Measurements from ENCODE around the gene IFIT1.
"Not testable (repeated sequence)": the region's sequence is repeated elsewhere in the genome, so short reads cannot be mapped to it uniquely, and the experiment has no call there.

IFIT1 gene

GRCh38 chr10:89391907-89392756, at the start of gene IFIT1:
Gene IFIT1, plus strand, starts transcription at chr10:89392623. Its CDS starts 90 bp downstream, at chr10:89392713.
- DNase-seq: no peak

- DNase-seq: no peak
Measured at GRCh38 chr10:89343089-89343767, 49.2 kb upstream of the IFIT1 start.

GRCh38 chr10:89344156-89344555, 48.3 kb upstream of the IFIT1 start:
- DNase-seq: no peak

GRCh38 chr10:89345367-89346000, 46.9 kb upstream of the IFIT1 start:
- no peak for DNase-seq

GRCh38 chr10:89346405-89347254, 45.8 kb upstream of the IFIT1 start:
- no peak for DNase-seq

GRCh38 chr10:89347701-89348457, 44.5 kb upstream of the IFIT1 start:
- DNase-seq: no peak

- no peak for DNase-seq
Measured at GRCh38 chr10:89348481-89348880, 43.9 kb upstream of the IFIT1 start.

GRCh38 chr10:89348975-89349374, 43.4 kb upstream of the IFIT1 start:
- no peak for DNase-seq

GRCh38 chr10:89350631-89351315, 41.6 kb upstream of the IFIT1 start:
- DNase-seq: not testable (repeated sequence)

- DNase-seq: no peak
Measured at GRCh38 chr10:89351412-89351779, 41.0 kb upstream of the IFIT1 start.

GRCh38 chr10:89351780-89352597, 40.4 kb upstream of the IFIT1 start:
- no peak for DNase-seq

GRCh38 chr10:89352802-89353201, 39.6 kb upstream of the IFIT1 start:
- DNase-seq: no peak

GRCh38 chr10:89355394-89355931, 37.0 kb upstream of the IFIT1 start:
- DNase-seq: no peak

GRCh38 chr10:89357096-89357495, 35.3 kb upstream of the IFIT1 start:
- no peak for DNase-seq

- no peak for DNase-seq
Measured at GRCh38 chr10:89357975-89358374, 34.4 kb upstream of the IFIT1 start.

- no peak for DNase-seq
Measured at GRCh38 chr10:89360157-89360556, 32.3 kb upstream of the IFIT1 start.

- DNase-seq: no peak
Measured at GRCh38 chr10:89362929-89363328, 29.5 kb upstream of the IFIT1 start.

- DNase-seq: no peak
Measured at GRCh38 chr10:89363729-89364442, 28.5 kb upstream of the IFIT1 start.

- no peak for DNase-seq
Measured at GRCh38 chr10:89364531-89364930, 27.9 kb upstream of the IFIT1 start.

- no peak for DNase-seq
Measured at GRCh38 chr10:89367529-89367928, 24.9 kb upstream of the IFIT1 start.

Measured in activated naive CD4-positive, alpha-beta T cell treated with anti-CD3 and anti-CD28 coated beads, Interleukin-2, amount 50 U/mL, for 16 hours (primary cell).